Inflammatory macrophage (primary cell): ENCODE data around the gene FBXW9.
"Not testable (repeated sequence)": the region's sequence is repeated elsewhere in the genome, so short reads cannot be mapped to it uniquely, and the experiment has no call there.

ENCODE experiments used
- DNase-seq, 2 donors: peaks; one replicate each; pipeline ENCODE4 v3.0.0-alpha.2; 2020 to 2022

Gene FBXW9

DNA sequence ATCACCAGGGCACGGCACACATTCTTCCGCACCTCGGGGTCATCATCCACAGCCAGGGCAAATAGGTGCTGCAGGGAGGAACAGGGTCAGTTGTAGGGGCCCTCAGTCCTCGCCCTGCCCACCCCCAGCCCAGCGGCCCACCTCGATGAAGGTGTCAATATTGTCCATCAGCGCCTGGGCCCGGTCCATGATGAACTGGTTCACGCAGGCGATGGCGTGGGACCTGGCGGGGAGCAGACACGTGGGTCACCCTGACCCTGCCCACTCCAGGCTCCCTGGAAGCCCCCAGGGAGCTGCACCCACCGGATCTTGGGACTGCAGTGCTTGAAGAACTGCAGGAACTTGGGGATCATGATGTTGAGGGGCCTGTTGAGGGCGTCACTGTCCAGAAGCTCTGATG is 18.7 kb upstream of the FBXW9 start:
- no peak for DNase-seq

DNA sequence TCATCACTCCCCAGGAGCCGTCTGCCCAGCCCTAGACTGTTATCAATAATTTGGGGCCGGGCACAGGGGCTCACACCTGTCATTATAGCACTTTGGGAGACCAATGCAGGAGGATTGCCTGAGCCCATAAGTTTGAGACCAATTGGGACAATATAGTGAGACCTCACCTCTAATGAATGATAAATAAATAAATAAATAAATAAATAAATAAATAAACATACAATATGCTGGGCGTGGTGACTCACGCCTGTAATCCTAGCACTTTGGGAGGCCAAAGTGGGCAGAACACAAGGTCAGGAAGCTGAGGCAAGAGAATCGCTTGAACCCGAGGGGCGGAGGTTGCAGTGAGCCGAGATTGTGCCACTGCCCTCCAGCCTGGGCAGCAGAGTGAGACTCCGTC is 16.9 kb upstream of the FBXW9 start:
- not testable (repeated sequence) for DNase-seq

DNA sequence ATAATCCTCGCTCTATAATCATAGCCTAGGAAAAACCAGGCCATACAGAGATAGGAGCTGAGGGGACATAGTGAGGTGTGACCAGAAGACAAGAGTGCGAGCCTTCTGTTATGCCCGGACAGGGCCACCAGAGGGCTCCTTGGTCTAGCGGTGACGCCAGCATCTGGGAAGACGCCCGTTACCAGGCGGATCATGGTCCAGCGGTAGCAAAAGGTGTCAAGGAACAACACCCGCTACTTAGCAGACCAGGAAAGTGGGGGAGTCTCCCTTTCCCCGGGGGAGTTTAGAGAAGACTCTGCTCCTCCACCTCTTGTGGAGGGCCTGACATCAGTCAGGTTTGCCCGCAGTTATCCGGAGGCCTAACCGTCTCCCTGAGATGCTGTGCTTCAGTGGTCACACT is 15.6 kb upstream of the FBXW9 start:
- DNase-seq, result not testable (repeated sequence)

DNA sequence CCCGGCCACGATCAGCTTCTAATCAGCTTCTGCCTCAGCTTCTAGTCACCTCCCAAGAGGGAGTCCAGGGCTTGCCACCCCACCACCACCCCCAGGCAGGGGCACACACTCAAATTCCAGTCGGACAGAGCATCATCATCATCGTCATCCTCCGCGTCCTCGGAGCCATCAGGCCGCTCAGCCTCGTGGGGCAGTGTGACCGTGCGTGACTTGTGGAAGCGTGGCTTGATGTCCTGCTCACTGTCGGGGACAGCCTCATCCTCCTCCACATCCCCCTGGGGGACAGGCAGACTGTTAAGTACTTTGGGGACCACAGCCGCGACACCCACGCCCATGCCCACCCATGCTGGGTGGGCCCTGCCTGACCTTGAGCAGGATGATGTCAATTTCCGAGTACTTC is 14.8 kb upstream of the FBXW9 start:
- DNase-seq, result no peak

DNA sequence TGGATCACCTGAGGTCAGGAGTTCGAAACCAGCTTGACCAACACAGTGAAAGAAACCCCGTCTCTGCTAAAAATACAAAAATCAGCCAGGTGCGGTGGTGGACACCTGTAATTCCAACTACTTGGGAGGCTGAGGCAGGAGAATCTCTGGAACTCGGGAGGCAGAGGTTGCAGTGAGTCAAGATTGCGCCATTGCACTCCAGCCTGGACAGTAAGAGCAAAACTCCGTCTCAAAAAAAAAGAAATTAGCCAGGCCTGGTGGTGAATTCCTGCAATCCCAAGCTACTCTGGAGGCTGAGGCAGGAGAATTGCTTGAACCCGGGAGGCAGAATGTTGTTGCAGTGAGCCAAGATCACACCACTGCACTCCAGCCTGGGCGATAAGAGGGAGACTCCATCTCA is 12.2 kb upstream of the FBXW9 start:
- no peak for DNase-seq

DNA sequence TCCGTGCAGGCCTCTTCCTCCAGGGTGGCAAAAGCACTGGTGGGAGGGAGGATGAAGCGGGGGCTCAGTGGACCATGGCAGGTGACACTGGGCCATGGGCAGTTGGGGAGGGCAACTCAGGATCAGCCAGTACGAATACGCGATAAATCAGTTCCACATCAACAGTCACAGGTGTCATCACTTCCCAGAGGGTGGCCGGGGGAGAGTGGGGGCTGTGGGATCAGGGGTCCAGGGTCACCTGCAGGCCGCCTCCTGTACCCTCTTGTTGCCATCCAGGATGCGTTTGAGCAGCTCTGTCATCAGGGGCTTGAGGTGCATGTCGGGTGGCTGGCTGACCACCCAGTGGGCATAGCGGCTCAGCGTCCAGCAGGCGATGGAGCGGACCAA is 9.9 kb upstream of the FBXW9 start:
- no peak for DNase-seq

DNA sequence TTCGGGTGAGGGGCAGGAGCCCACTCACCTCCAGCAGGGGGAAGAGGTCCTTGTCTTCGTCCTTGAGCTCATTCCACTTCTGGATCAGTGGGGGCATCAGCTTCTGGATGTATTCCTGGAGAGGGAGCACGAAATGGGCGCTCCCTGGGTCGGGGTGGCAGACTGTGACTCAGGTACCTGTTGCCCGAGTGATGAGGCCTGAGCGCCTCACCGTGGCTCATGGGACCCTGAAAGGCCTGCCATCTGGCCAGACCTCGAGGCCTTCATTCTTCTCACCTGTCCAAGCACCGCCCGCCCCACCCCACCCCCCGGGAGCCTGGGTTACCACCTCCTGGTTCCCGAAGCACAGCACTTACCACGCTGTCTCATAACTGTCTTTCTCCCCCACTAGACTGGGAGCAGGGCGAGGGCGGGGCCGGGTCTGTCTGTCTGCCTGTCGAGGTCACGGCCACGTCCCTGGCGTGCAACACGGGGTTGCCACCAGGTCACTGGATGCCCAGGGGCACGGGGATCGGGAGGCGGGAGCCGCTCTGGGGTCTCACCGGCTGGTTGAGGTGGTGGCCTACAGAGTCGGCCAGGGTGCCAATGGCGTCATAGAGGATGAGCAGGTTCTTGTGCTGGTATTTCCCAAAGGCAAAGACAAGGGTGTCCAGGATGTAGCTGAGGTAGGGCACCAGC is 9.4 kb upstream of the FBXW9 start:
- DNase-seq, result no peak

DNA sequence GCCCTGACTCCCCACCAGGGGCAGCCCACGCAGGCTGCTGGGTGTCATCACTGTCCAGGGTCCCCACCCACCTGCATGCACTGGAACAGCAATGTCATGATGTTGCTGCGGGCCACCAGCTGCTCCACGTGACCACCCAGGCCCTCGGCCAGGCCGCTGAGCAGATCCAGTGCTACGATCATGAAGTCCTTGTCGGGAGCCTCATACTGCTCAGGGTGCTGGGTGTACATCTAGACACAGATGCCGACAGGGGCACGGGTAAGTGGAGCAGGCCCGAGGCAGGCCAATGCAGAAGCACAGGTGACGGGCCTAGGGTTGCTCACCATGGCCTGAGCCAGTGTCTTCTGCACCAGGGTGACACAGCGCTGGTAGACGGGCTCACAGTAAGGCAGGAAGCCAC is 8.7 kb upstream of the FBXW9 start:
- no peak for DNase-seq

DNA sequence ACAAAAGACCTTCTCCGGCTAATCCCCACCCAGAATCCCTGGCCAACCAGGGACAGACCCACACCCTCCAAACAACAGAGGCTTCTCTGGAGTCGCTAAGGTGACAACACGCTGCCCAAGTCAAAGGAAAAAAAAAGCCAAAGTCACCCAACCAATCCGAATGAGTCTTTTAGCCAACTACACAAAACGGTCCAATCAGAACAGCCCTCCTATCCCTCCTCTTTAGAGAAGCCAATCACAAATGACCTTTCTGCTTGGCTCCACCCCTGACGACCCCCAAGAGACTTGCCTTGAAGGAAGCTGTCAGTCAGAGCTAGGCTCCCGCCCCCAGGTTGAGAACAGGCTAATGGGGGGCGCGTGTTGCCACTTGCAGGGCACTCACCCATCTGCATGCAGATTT is 6.6 kb upstream of the FBXW9 start:
- DNase-seq, result no peak

DNA sequence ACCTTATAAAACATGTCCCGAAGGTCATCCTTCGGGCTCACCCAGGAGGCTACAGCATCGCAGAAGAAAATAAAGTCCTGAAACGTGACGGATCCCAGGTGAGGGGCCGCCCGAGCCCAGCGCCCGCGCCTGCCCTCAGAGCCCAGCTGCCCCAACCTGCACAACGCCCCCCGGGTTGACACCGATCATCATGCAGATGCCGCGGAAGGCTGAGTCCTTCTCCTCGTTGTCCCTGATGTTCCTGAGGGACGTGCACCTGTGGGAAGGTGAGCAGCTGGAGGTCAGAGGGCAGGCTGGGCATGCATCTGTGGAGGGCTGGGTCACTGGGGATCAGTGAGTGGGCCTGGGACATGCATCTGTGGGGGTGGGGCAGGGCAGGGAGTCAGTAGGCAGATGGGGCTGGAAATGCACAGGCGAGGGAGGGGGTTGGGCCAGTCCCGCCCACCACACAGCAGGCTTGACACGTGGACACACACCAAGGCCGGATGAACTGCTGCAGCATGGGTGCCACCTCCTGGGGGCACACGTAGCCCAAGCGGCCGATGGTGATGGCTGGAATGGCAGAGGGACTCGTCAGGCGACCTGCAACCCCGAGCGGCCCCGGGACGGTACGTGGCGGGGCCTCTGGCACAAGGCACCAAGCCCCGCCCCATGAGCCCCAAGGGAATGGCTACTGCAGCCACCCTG is 5.3 kb upstream of the FBXW9 start:
- DNase-seq, result no peak

DNA sequence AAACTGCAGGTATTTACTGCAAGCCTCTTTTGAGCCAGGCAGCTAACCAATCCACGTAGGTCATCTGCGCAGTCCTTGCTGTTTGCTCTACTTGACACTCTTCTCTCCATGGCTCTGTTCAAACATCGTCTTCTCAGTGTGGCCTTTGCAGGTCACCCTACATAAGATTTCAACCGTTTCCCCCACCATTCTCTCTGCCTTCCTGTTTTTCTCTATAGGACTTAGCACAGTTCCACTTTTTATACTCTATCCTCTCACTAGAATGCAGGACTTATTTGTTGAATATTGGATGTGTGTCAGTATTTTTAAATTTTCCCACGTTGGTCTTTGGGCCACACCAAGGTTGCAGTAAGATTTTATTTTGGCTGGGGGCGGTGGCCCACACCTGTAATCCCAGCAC is 1.7 kb upstream of the FBXW9 start:
- DNase-seq, result no peak

DNA sequence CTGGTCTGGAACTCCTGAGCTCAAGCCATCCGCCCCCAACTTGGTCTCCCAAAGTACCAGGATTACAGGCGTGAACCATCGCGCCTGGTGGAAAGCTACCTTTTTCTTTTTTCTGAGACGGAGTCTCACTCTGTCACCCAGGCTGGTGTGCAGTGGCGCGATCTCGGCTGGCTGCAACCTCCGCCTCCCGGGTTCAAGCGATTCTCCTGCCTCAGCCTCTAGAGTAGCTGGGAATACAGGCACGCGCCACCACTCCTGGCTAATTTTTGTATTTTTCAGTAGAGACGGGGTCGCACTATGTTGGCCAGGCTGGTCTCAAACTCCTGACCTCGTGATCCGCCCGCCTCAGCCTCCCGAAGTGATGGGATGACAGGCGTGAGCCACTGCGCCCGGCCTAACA is 994 bp upstream of the FBXW9 start:
- not testable (repeated sequence) for DNase-seq

DNA sequence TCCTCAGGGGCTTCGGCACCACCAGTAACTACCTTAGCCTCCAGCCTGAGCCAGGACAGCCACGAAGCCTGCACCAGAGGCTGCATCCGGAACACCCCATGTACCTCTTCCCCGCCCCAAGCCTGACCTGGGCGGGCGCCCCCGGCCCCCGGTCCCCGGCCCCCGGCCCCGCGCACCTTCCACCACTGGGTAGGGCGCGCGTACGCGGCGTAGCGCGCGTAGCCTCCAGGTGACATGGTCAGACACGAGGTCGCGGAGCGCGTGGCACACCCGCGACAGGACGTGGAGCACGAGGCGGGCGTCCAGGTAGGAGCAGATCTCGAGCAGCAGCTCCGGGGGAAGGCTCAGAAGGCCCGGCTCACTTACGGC is 450 bp downstream of the FBXW9 start:
- DNase-seq, result no peak

DNA sequence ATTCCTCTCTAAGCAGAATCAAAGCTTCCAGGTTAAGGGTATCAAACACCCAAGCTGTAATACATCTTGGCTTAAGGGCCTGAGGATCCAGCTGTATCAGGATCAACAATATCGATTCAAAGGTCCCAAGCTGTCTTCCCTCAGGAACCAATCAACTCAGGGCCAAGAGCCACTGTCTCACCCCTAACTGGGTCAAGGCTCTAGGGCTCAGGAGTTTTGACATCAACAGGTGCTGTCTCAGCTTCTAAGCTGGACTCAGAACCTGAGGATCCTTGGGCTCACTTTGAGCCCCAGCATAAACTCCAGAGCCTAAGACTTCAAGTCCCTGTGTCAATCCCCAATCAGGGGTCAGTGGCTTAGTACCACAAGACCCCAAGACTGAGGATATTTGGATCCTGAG is 917 bp downstream of the FBXW9 start:
- DNase-seq, result no peak

DNA sequence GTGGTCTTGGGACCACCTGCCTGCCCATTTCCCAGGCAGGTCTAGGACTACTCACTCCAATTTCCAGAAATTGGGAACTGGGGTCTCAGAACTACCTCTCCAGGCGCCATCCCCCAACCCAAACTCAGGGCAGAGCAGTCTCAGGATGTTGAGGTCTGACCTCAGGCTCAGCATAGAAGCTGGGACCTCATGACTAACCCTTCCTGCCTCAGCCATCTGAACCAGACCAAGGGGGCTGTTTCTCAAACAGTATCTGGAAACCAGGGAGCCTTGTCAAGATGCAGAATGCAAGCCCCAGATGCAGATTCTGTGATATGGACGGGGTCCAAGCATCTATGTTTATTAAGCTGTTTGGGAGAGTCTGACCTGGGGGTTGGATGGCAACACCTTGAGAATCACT is 1.3 kb downstream of the FBXW9 start:
- no peak for DNase-seq

DNA sequence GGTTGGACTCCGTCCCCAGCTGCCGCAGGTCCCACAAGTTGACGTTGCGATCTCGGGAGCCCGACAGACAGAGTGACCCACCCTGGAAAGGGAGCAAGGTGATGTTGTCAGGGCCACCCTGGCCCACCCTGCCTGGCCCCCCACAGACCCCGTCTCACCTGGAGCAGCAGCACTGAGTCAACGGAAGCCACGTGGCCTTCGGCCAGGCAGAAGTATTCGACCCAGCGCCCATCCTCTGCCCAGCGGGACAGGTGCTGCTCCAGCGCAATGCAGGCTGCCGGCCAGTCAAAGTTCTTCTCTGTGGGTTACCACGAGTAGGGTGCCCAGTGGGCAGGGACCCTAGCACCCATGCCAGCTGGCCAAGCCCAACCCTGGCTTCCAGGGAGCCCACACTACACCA is 1.8 kb downstream of the FBXW9 start:
- no peak for DNase-seq

DNA sequence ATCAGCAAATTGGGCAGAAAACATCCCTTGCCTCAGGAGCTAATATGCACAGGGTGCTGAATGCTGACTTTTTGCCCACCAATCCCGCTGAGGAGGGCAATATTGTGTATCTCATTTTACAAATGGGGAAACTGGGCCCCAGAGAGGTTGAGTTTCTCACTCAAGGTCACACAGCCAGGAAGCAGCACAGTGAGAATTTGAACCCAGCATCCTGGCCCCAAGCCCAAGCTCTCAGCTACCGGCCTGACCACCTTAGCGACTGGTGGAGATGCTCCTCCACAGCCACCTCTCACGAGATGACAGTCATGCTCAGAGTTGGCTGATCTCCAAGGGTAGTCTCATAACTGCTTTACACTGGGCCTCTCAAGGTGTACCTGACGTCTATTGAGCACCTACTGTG is 3.5 kb downstream of the FBXW9 start:
- DNase-seq, result no peak

DNA sequence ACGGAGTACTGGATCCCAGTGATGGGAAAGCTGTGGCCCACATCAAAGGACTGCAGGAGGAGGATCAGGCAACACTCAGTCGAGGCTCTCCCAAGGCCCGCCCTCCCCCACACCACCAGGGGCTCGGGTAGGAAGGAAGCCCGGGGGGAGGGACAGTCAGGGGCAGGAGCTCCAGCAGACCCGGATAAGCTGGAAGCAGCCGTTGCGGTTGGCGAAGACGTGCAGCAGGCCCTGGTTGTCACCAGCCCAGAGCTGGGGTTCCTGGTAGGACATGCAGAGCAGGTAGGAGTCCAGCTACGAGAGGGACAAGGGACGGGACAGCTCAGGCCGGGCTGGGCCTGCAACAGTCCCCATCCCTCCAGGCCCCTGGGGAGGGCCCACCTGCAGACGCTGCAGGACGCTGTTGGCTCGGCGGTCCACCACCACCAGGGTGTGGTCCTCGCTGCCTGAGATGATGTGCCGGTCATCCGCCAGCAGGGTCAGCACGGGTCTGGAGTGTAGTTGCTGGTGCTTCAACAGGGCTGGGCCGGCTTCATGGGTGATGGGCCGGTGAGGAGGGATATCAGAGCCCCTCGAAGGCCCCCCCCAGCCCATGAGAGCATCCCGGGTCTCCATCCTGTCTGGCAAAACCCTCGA is 6.7 kb downstream of the FBXW9 start:
- DNase-seq, result no peak

DNA sequence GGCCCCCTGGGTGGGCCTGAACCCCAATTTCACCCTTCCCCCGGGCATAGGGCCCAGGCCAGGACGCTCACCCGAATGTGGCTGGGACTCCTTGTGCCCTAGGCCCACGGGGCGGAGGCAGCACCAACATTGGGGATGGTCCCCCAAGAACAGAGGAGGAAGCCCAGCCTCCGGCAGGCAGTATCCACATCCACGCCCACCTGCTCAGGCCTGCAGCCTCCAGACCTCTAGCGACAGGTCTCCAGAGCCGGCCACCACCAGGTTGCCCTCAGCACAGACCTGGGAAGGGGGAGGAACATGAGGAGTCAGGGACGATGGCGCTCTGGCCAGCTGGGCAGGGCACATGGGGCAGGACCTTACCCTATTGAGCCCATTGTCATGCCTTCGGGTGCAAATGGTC is 7.4 kb downstream of the FBXW9 start:
- DNase-seq, result no peak

DNA sequence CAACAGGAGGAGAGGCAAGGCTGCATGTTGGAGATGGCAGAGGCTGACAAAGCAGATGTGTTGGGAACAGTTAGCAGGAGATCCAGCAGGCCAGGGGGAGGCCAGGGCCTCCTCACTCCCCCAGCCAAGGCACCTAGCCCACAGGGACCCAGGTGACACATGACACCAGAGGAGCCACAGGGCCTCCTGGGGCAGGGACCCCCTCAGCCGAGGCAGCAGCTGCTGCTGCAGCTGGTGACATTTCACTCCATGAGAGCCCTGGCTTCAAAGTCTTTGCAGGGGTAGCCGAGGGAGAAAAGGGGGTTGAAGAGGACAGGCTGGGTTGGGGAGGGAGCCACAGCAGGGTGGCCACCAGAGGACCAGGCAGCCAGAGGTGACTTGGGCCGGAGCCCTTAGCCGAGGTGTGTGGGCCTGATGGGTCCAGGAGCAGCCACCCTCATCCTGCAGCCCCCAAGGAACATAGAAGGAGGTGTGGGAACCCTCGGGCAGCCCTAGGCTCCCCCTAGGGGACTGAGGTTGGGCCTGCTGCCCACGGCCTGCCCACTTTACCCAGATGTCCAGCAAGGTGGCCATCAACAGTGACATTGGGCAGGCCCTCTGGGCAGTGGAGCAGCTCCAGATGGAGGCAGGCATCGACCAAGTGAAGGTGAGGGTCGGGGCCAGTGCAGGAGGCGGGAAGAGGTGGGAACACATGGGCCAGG is 8.8 kb downstream of the FBXW9 start, which contains the start of gene GNG14:
TSS of gene GNG14 (plus strand) at position 503 of the 701 bp plus-strand sequence. CDS start at position 554, 51 bp downstream.
- no peak for DNase-seq

DNA sequence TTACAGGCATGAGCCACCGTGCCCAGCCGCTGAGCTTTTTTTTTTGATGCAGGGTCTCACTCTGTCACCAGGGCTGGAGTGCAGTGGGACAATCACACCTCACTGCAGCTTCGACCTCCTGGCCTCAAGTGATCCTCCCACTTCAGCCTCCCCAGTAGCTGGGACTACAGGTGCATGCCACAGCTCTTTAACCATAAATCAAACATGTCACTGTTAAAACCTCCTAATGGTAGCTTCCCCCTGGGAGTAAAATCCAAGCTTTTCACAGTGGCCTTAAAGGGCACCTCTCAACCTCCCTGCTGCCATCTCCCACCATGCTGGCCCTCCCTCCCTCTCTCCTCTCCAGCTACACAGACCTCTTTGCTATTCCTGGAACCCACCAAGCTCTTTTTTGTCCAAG is 10.6 kb downstream of the FBXW9 start:
- no peak for DNase-seq

DNA sequence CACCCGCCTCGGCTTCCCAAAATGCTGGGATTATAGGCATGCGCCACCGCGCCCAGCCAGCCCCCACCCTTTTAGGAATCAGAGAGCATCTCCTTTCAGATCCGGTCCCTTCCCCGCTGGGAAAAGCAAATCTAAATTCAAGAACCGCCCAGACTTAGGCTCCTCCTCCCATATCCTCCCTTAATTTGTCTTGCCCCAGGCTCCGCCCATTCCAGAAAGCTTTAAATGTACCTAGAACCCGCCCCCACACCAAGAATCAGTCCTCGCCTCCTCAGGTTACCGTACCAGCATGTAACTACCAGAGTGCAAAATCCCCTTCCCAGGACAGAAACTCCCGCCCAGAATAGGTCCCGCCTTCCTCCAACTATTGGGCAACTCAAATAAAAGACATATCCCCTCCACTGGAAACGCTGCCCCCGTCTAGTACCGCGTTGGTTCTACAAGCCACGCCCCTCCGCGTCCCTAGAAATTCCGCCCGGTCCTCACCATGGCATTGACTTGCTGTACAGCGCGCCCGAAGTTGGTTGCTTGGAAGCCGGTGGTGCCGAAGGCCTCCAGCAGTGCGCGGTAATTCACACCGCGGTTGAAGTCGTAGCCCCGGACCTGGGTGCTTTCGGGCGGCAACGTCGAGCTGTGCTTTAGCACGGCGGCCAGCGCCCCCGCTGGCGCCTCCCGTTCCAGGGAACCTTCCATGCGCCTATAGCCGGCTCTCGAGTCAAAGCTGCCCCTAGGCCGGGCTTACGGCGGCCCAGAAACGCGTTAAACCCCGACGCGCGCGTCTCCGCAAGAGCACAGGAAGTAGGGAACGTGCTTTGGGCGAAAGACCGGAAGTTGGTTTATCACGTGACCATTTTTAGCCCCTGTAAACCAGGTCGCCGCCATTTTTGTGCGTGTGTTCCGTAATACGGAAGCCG is 15.1 kb downstream of the FBXW9 start, which contains the start of gene DHPS:
TSS of gene DHPS (minus strand) at position 807 of the 914 bp plus-strand sequence. CDS start at position 693, 114 bp downstream.
- peak; percentile 97 to 98 for DNase-seq
